HUES48 (cell line): Measurements from ENCODE around the gene CBR3.

Source experiments
- H3K27ac ChIP-seq: one replicate; pipeline ENCODE4 v1.7.0; 2013; ENCODE audit warnings: low read depth, low read length, inconsistent platforms
- H3K27me3 ChIP-seq: 2 replicates; pipeline ENCODE4 v1.6.1; 2013; ENCODE audit warnings: mild to moderate bottlenecking, low read length; ENCODE audit not compliant: control insufficient read depth, insufficient read depth
- H3K36me3 ChIP-seq: 2 replicates; pipeline ENCODE4 v1.6.1; 2013; ENCODE audit warnings: low read length; ENCODE audit not compliant: control insufficient read depth, insufficient read depth
- H3K4me1 ChIP-seq: 2 replicates; pipeline ENCODE4 v1.6.1; 2013; ENCODE audit warnings: mild to moderate bottlenecking, low read length; ENCODE audit not compliant: control insufficient read depth, insufficient read depth
- H3K4me3 ChIP-seq: 2 replicates; pipeline ENCODE4 v1.5.1; 2013; ENCODE audit warnings: mild to moderate bottlenecking, low read depth, low read length
- H3K9ac ChIP-seq: 2 replicates; pipeline ENCODE4 v1.6.1; 2013; ENCODE audit warnings: mild to moderate bottlenecking, low read depth, low read length, moderate library complexity
- H3K9me3 ChIP-seq: 2 replicates; pipeline ENCODE4 v1.6.1; 2013; ENCODE audit warnings: low read length; ENCODE audit not compliant: control insufficient read depth, insufficient read depth

The CBR3 gene

DNA sequence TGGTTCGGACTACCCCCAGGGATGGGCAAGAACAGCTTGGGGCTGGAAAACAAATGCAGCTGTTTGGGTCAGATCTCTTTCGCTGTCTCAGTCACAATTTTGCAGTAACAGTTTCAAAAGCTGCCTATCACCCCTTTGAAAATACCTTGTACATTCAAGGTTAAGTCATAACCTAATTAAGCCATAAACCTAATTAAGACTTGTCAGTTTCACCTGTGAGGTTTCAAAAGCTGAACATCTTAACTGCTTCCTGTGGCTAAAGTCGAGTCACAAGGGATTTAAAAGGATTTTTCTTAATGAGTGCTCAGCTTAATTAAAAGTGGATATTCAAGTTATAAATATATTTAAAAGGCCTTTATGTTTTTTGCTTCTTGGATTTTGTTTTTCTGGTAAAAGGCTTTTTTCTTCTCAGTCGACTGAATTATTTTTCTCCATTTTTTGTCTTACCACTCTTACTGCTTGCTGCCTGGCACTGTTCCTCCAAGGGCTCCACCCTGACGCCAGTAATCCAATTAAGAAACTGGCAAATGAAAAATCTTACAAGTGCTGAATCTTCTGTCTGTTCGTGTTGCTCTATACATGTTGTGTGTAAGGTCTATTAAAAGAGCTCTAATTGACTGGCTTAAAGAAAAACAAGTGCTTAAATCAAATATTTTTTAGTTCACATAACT lies 33.8 kb upstream of the CBR3 start:
- 0 out of 2 replicates have a peak overlapping the region, but pooled peaks have one; percentile 17 for H3K9ac ChIP-seq
- H3K4me3 ChIP-seq, result no peak overlapping the region
- H3K27me3 ChIP-seq, result no peaks in the 10 kb centered on the region
- peaks cover 56% of the 10 kb centered on the region for H3K4me1 ChIP-seq
- H3K27ac ChIP-seq, result peak overlapping the region; percentile 93
- H3K9me3 ChIP-seq, result peaks cover 5% of the 10 kb centered on the region; the same call in 1 of the 2 replicates
- no peaks in the 10 kb centered on the region for H3K36me3 ChIP-seq

DNA sequence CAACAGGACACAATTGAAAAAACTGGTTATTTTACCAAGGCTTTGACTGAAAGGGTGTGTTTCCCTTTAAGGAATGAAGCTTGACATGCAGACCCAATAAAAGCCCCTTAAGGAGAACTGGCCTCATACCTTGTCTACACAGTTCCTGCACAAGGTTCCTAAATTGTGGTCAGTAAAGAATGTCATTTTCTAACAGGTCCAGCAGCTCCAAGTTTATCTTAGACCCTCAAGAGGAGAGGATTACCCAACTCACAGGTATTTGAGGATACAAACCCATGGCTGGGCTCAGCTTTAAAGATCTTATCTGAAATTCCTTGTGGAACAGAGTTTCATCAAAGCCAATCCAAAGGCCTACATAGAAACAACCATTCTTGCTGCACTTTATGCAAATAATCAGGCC lies 31.4 kb upstream of the CBR3 start:
- H3K36me3 ChIP-seq, result peaks cover 12% of the 10 kb centered on the region; the same call in 1 of the 2 replicates
- peaks cover 42% of the 10 kb centered on the region for H3K4me1 ChIP-seq
- no peak overlapping the region for H3K4me3 ChIP-seq
- peaks cover 5% of the 10 kb centered on the region; the same call in 1 of the 2 replicates for H3K9me3 ChIP-seq
- no peaks in the 10 kb centered on the region for H3K27me3 ChIP-seq
- H3K9ac ChIP-seq, result no peak overlapping the region
- no peak overlapping the region for H3K27ac ChIP-seq

DNA sequence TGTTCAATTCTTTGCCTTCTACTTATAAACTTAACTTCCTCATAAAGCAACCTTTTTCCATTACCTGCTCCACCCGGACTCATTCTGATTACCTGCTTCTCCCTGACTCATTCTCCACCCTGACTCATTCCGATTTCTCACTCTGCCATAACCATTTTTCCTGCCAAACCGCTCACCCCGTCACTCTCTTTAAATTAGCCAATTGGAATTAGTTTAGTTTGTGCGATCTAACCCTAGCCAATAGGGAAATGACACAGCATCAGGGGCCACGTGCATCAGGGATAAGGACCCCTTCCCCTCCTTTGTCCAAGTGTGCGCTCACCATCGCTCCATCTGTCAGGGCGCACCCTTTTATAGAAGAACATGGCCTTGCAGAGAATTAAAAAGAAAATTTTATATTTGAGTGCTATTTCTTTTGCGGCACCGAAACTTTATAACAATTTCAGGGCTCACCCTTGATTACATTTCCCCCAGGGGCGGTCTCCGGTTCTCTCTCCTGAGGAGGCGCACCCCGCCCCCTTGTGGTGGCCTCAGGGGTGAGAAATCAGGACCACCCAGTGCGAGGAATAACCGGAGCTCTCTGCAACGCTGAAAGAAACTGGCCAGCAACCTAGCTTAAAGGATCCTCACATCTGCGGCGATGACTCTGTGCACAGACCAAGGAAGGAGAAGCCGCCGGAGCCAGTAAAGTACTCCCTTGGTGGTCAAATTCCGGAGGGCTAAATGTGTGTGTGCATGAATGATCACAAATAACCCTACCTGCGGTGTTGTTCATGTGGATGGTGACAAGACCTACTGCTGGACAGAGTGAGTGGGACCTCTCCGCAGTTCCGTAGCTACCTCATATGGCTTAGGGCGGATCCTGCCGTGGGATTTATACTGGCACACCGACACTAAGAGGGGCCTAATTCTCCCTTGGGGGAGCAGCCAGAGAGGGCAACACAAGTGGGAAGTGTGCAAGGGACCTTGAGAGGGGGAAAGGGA lies 30.3 kb upstream of the CBR3 start:
- no peaks in the 10 kb centered on the region for H3K27me3 ChIP-seq
- peak overlapping the region; percentile 34 for H3K9ac ChIP-seq
- H3K27ac ChIP-seq, result no peak overlapping the region
- peaks cover 5% of the 10 kb centered on the region; the same call in 1 of the 2 replicates for H3K9me3 ChIP-seq
- H3K4me3 ChIP-seq, result peak overlapping the region; percentile 62
- peaks cover 33% of the 10 kb centered on the region for H3K4me1 ChIP-seq
- peaks cover 23% of the 10 kb centered on the region for H3K36me3 ChIP-seq

DNA sequence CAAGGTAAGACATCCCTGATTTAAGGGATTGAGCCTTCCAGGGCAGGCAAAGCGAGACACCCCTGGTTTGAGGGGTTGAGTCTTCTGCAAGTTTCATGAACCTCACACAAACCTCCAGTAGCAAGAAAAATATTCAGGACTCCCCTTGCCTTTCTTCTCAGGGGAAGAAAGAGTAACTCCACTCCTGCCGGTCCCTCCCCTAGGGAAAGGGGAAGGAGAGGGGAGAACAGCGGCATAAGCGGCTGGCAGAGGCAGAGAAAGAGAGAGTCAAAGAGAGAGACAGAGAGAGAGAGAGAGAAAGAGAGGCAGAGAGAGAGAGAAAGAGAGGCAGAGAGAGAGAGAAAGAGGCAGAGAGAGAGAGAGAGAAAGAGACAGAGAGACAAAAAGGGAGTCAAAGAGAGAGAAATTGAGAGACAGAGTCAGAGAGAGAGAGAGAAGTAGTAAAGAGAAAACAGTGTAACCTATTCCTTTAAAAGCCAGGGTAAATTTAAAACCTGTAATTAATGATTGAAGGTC lies 29.5 kb upstream of the CBR3 start:
- H3K27ac ChIP-seq, result no peak overlapping the region
- peaks cover 24% of the 10 kb centered on the region for H3K36me3 ChIP-seq
- peak overlapping the region; percentile 34 for H3K9ac ChIP-seq
- peaks cover 5% of the 10 kb centered on the region; the same call in 1 of the 2 replicates for H3K9me3 ChIP-seq
- peaks cover 30% of the 10 kb centered on the region for H3K4me1 ChIP-seq
- H3K27me3 ChIP-seq, result no peaks in the 10 kb centered on the region
- peak overlapping the region; percentile 62 for H3K4me3 ChIP-seq

DNA sequence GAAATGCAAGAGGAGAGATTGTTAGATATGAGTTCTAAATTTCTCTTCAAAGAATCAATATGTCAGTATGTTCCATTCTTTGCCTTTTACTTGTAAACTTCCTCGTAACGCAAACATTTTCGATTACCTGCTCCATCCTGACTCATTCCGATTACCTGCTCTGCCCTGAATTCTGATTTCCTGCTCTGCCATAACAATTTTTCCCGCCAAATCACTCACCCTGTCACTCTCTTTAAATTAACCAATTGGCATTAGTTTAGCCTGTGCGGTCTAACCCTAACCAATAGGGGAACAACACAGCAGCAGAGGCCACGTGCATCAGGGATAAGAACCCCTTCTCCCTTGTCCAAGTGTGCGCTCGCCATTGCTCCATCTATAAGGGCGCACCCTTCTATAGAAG lies 25.0 kb upstream of the CBR3 start:
- Histone ChIP-seq H3K27ac (no peak overlapping the region), H3K27me3 (no peaks in the 10 kb centered on the region), H3K4me3 (no peak overlapping the region), H3K9ac (no peak overlapping the region), H3K4me1 (peaks cover 35% of the 10 kb centered on the region), H3K9me3 (no peaks in the 10 kb centered on the region), H3K36me3 (peaks cover 30% of the 10 kb centered on the region)

DNA sequence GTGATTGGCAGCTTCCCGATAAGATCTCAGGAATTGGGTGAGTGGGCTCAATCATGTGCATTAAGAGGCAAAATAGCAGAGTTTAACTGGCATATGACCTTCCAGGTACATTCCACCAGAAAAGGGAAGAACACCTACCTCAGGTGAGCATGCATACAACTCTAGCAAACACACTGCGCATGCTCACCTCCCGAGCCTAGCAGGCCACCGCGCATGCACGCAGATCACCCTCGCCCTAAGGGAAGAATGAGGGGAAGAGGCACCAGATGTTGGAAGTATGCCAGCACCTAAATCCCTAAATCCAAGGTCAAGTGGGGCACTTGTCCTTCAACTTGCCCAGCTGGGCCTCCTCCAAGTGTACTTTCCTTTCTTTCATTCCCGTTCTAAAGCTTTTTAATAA lies 23.6 kb upstream of the CBR3 start:
- Histone ChIP-seq H3K9me3 (no peaks in the 10 kb centered on the region), H3K4me3 (no peak overlapping the region), H3K27me3 (no peaks in the 10 kb centered on the region), H3K36me3 (peaks cover 30% of the 10 kb centered on the region), H3K27ac (no peak overlapping the region), H3K9ac (no peak overlapping the region), H3K4me1 (peaks cover 27% of the 10 kb centered on the region)

DNA sequence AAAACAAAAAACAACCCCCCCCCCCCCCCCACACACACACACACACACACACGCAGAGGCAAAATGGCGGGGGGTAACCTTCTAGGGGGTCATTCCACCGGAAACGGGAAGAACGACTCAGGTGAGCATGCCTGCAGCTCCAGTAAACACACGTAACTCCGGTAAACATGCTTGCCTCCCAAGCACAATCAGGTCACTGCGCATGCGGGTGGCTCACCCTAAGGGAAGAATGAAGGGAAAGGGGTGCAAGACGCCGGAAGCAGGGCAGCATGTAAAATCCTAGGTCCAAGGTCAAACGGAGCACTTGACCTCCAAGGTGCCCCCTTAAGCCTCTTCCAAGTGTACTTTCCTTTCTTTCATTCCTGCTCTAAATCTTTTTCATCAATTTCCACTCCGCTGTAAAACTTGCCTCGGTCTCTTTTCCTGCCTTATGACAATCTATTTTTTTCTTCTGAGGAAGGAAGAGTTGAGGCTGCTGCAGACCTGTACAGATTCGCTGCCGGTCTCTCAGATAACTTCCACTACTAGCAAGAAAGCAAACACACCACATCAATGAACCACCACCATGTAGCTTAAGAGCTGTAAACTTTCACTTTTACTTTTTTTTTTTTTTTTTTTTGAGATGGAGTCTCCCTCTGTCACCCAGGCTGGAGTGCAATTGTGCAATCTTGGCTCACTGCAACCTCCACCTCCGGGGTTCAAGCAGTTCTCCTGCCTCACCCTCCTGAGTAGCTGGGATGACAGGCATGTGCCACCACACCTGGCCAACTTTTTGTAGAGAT lies 21.0 kb upstream of the CBR3 start:
- peaks cover 24% of the 10 kb centered on the region for H3K4me1 ChIP-seq
- H3K27me3 ChIP-seq, result no peaks in the 10 kb centered on the region
- H3K27ac ChIP-seq, result no peak overlapping the region
- H3K9ac ChIP-seq, result no peak overlapping the region
- no peak overlapping the region for H3K4me3 ChIP-seq
- H3K36me3 ChIP-seq, result peaks cover 15% of the 10 kb centered on the region
- no peaks in the 10 kb centered on the region for H3K9me3 ChIP-seq

DNA sequence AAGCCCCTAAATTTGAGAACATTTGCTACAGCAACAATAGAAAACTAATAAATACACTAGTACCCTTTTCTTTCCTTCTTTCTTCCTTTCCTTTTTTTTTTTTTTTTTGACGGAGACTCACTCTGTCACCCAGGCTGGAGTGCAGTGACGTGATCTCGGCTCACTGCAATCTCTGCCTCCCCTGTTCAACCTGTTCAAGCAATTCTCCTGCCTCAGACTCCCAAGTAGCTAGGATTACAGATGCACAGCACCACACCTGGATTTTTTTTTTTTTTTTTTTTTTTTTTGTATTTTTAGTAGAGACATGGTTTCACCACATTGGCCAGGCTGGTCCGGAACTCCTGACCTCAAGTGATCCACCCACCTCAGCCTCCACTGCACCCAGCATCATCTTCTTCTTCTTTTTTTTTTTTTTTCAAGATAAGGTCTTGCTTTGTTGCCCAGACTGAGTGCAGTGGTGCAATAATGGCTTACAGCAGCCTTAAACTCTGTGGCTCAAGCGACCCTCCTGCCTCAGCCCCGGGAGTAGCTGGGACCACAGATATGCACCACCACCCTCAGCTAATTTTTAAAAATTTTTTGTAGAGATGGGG lies 19.6 kb upstream of the CBR3 start:
- no peak overlapping the region for H3K4me3 ChIP-seq
- H3K9me3 ChIP-seq, result no peaks in the 10 kb centered on the region
- H3K36me3 ChIP-seq, result peaks cover 7% of the 10 kb centered on the region; the same call in 1 of the 2 replicates
- H3K9ac ChIP-seq, result no peak overlapping the region
- H3K4me1 ChIP-seq, result peaks cover 24% of the 10 kb centered on the region
- no peak overlapping the region for H3K27ac ChIP-seq
- H3K27me3 ChIP-seq, result no peaks in the 10 kb centered on the region

DNA sequence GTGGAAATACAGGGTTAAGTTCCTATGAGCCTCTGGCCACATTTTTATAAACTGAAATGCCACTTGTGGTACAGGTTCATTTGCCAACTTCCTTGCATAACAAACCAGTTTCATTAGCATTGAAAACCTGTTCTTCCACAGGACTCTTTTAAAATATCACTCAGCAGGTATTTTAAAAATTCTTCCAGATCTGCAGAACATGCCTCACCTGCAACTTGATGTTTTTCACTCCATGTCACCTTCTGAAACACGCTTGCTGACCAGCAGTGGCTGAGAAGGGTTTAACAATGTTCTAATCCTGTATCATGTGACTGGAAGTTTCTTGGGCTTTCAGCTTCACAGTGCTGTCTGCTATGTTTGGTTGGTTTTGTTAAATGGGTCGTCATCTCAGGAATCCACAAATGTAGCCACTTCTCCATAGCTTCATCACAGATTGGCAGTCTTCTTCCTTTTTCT lies 17.6 kb upstream of the CBR3 start:
- Histone ChIP-seq H3K36me3 (no peaks in the 10 kb centered on the region), H3K4me1 (peaks cover 13% of the 10 kb centered on the region), H3K27me3 (no peaks in the 10 kb centered on the region), H3K9ac (no peak overlapping the region), H3K4me3 (no peak overlapping the region), H3K27ac (no peak overlapping the region), H3K9me3 (no peaks in the 10 kb centered on the region)

DNA sequence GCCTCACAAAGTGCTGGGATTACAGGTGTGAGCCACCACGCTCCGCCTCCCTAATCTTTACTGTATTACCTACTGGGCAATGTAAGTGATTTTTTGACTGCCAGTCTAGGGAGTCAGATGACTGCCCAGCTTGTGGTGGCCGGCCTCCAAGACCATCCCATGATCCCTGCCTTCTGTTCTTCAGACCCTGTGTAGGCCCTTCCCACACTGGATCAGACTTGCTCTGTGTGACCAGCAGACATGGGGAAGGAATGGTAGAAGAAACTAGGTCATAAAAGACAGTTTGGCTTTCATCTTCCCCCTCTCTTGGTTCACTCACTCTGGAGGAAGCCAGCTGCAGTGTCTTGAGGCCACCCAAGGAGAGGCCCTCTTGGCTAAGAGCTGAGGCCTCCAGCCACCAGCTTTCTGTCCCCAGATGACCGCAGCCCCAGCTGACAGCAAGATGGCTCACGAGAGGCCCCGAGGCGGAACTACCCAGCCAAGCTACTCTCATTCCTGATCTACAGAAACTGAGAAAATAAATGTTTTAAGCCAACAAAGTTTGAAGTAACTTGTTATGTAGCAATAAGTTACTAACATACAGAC lies 14.5 kb upstream of the CBR3 start:
- H3K27ac ChIP-seq, result no peak overlapping the region
- no peaks in the 10 kb centered on the region for H3K9me3 ChIP-seq
- no peak overlapping the region for H3K4me3 ChIP-seq
- H3K9ac ChIP-seq, result no peak overlapping the region
- no peaks in the 10 kb centered on the region for H3K36me3 ChIP-seq
- peaks cover 5% of the 10 kb centered on the region; the same call in 1 of the 2 replicates for H3K4me1 ChIP-seq
- H3K27me3 ChIP-seq, result no peaks in the 10 kb centered on the region
